GM19099 (cell line): ENCODE results near the gene SESTD1.

Experiments used
- POLR2A ChIP-seq: IDR thresholded peaks from 3 replicates; pipeline ENCODE4 v1.6.1; 2011; ENCODE audit warnings: low read depth; ENCODE audit not compliant: insufficient read length; ENCODE audit errors: extremely low read depth

The SESTD1 gene

DNA sequence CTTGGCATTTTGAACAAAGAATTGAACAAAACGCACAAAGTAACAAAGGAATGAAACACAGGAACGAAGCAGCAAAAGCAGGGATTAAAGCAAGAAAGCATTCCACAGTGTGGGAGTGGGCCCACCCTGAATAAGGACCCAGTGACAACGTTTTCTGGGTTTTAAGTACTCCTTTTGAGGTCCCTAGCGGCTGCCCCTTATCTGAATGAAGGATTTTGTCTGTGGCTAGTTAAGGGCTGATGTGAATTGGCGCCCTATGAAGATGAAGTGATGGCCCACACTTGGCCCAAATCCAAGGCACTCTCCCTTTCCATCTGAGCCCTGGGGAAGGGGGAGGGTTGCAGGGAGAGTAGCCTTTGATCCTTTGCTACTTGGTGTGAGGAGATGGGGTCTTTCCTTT is 206.9 kb downstream of the SESTD1 start:
- no peak for TF ChIP-seq POLR2A
